ENCODE measurements around the gene CYYR1.

Gene CYYR1

DNA sequence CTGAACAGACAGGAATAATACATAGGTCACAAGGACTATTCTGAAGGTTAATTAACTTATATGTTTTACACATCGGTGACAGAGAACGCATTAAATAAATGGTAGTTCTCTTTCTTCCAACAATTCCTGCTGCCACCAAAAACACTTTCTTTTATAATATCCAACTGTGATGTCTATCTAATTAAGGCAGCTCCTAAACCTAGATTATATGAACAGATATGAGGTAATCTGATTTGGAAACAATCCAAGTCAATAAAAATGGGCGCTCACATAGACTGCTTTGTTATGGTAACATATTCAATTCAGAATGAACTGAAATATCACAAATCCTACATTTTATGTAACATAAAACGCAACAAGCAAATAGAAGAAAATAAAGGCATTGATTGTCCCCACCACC lies 16.0 kb downstream of the CYYR1 start:
- H3K9ac ChIP-seq, result no peak overlapping the region
- no peaks in the 10 kb centered on the region for H3K79me2 ChIP-seq (ENCODE audit: insufficient read depth, low read depth)
- H3K27me3 ChIP-seq (ENCODE audit: insufficient read depth, low read depth), result no peaks in the 10 kb centered on the region
- H3K27ac ChIP-seq, result no peak overlapping the region
- H4K20me1 ChIP-seq (ENCODE audit: insufficient read depth), result no peaks in the 10 kb centered on the region
- no peaks in the 10 kb centered on the region for H3K4me1 ChIP-seq (ENCODE audit: low read depth, poor library complexity, severe bottlenecking)
- no peak overlapping the region for H3K4me2 ChIP-seq
- no peak overlapping the region for H2AFZ ChIP-seq (ENCODE audit: low read depth)
- TF ChIP-seq CTCF (conservative IDR thresholded peaks at IDR 0.05; ENCODE audit: low read depth, low read length), result no peak
- no peaks in the 10 kb centered on the region for H3K36me3 ChIP-seq (ENCODE audit: insufficient read depth)
- no peak overlapping the region for H3K4me3 ChIP-seq (IDR thresholded peaks at IDR 0.05; ENCODE audit: insufficient read depth, low read depth, low read length)

DNA sequence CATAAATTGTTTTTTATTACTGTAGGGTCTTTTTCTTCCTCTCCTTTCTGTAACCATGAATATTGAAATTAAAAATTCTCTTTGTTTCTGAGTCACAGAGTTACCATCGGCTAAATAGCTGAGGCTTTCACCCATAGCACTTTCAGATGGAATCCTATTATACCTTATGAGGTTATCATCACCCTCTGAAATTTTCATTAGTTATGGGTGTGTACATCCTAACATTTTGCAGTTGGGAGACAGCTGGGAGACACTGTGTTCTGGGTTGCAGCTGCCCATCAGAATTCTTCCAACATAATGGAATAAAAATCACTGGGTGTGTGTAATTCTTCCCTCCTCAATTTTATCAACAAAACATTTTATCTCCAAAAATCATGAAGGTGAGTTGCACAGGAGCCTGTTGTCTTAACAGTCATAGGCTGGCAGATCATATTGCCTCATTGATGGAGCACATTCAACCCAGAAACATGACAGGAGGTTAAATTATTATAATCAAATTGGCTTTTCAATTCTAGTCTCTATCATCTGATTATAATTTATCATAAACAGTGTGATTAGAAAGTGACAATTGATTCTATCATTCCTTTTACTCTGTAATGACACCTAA lies 17.4 kb downstream of the CYYR1 start:
- no peak for TF ChIP-seq CTCF (conservative IDR thresholded peaks at IDR 0.05; ENCODE audit: low read depth, low read length)

GRCh38 chr21:26554365-26554764 lies 18.7 kb downstream of the CYYR1 start:
- Histone ChIP-seq H4K20me1 (ENCODE audit: insufficient read depth) (no peaks in the 10 kb centered on the region), H3K27me3 (ENCODE audit: insufficient read depth, low read depth) (no peaks in the 10 kb centered on the region), H3K27ac (no peak overlapping the region), H3K4me3 (IDR thresholded peaks at IDR 0.05; ENCODE audit: insufficient read depth, low read depth, low read length) (no peak overlapping the region), H3K79me2 (ENCODE audit: insufficient read depth, low read depth) (no peaks in the 10 kb centered on the region), H3K36me3 (ENCODE audit: insufficient read depth) (no peaks in the 10 kb centered on the region), H3K9ac (no peak overlapping the region), H3K4me1 (ENCODE audit: low read depth, poor library complexity, severe bottlenecking) (no peaks in the 10 kb centered on the region), H3K4me2 (no peak overlapping the region), H2AFZ (ENCODE audit: low read depth) (no peak overlapping the region)
- TF ChIP-seq CTCF (conservative IDR thresholded peaks at IDR 0.05; ENCODE audit: low read depth, low read length), result no peak

More for the DNA sequence above, 17.4 kb downstream of the CYYR1 start:
- Histone ChIP-seq H3K4me2 (no peak overlapping the region), H3K79me2 (ENCODE audit: insufficient read depth, low read depth) (no peaks in the 10 kb centered on the region), H2AFZ (ENCODE audit: low read depth) (no peak overlapping the region), H3K27me3 (ENCODE audit: insufficient read depth, low read depth) (no peaks in the 10 kb centered on the region), H4K20me1 (ENCODE audit: insufficient read depth) (no peaks in the 10 kb centered on the region), H3K36me3 (ENCODE audit: insufficient read depth) (no peaks in the 10 kb centered on the region), H3K4me1 (ENCODE audit: low read depth, poor library complexity, severe bottlenecking) (no peaks in the 10 kb centered on the region), H3K4me3 (IDR thresholded peaks at IDR 0.05; ENCODE audit: insufficient read depth, low read depth, low read length) (no peak overlapping the region), H3K9ac (no peak overlapping the region), H3K27ac (no peak overlapping the region)

GRCh38 chr21:26553898-26554297 lies 19.2 kb downstream of the CYYR1 start:
- no peaks in the 10 kb centered on the region for H3K27me3 ChIP-seq (ENCODE audit: insufficient read depth, low read depth)
- no peak overlapping the region for H3K9ac ChIP-seq
- H3K4me1 ChIP-seq (ENCODE audit: low read depth, poor library complexity, severe bottlenecking), result no peaks in the 10 kb centered on the region
- no peaks in the 10 kb centered on the region for H3K36me3 ChIP-seq (ENCODE audit: insufficient read depth)
- TF ChIP-seq CTCF (conservative IDR thresholded peaks at IDR 0.05; ENCODE audit: low read depth, low read length), result no peak
- no peak overlapping the region for H3K4me2 ChIP-seq
- H3K79me2 ChIP-seq (ENCODE audit: insufficient read depth, low read depth), result no peaks in the 10 kb centered on the region
- no peak overlapping the region for H3K27ac ChIP-seq
- H3K4me3 ChIP-seq (IDR thresholded peaks at IDR 0.05; ENCODE audit: insufficient read depth, low read depth, low read length), result no peak overlapping the region
- no peak overlapping the region for H2AFZ ChIP-seq (ENCODE audit: low read depth)
- H4K20me1 ChIP-seq (ENCODE audit: insufficient read depth), result no peaks in the 10 kb centered on the region
